Pulmonary artery endothelial cell (primary cell): ENCODE data around the gene STK25. TPM values are rescaled to one million over a fixed set of nuclear protein-coding genes. Genes with fewer than 3 reads are reported as not detected.
"Not testable (repeated sequence)": the region's sequence is repeated elsewhere in the genome, so short reads cannot be mapped to it uniquely, and the experiment has no call there.

Source experiments
- DNase-seq: peaks from one replicate; pipeline ENCODE4 v3.0.0-alpha.2; 2011; ENCODE audit warnings: low read depth, low spot score
- total RNA-seq: library from RNA; depleted of rRNA; stranded (reverse); fragments of >200 nt; gene quantifications from 2 replicates; pipeline ENCODE4 v1.2.3, GENCODE V29; 2014

STK25 gene
- total RNA-seq, 1 donor from 2014 or later = 324 TPM

GRCh38 chr2:241509155-241509784, 886 bp upstream of the STK25 start:
- DNase-seq = no peak

GRCh38 chr2:241507430-241508239, 749 bp downstream of the STK25 start:
- no peak for DNase-seq

- DNase-seq = no peak
Measured at GRCh38 chr2:241506793-241507429, 1.5 kb downstream of the STK25 start.

GRCh38 chr2:241506317-241506716, 2.1 kb downstream of the STK25 start:
- DNase-seq = not testable (repeated sequence)

DNA sequence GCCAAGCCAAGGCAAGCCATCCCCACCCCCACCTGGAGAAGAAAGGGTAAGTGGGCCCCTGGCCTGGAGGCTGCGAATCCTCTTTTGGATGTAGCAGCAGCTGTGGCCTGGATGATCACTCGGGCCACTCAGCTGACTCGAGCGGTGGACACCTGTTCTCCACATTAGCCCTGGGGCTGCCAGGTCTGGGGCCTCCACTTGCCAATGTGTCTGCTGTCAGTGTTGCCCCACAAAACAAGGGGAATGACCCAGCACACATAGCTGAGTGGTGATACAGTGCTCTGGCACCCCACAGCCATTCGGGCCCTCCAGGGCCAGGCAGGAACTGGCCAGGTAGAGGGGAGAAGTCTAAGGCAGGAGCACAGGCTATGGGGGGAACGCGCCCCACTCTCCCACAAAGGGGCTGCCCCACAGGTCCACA, 2.6 kb downstream of the STK25 start:
- no peak for DNase-seq

DNA sequence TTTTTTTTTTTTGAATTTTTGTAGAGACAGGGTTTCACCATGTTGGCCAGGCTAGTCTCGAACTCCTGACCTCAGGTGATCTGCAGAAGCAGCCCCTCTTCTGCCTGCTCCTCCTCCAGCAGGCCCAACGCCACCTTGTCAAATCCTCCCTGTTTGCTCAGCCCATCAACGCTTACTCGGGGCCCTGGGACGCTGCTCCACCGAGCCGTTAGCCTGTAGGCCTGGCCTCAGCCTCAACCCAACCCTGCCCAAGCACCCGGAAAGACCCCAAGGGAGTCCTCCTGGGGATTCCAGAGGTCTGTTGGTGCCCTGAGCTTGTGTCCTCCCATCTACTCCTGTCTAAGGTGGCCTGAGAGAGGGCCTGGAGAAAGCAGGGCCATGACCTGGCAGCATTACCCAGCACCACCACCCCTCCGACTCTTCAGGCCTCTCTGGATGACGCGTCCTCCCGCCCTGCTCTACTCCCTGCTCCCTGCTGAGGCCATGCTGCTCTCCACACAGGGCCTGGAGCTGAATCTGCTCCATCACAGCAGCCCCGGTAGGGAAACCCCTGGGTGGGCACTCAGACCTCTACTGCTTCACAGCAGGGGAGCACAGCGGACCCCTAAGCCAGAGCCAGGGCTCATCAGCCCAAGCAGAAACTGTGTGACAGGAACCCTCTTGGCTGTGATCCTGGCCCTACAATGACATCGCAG, 3.2 kb downstream of the STK25 start:
- DNase-seq = no peak

DNA sequence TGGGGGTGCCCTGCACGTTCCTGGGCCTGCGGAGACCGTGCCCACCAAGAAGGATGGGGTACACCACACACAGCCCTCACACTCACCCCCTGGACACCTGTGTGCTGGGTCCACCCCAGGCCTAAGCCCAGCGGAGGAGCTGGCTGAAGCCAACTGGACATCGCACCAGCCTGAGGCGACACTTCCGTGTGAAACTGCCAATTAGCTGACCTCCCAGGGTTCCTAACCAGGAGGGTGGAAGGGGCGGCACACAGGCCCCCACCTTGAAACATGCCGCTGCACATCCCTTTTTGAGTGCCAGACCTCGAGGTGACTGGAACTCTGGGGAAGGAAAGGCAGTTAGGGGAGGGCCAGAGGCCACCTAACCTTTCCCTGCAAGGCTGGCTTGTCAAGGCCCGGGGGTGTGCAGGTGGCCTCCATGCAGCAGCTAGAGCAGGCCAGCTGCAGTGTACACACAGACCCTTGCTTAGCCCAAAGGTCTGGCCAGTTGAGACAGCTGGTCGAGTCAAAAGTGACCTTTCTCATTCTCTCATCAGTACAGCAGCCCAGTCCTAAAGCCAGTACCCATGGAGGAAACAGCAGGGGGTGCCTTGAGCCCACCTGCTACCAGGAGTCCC, 4.5 kb downstream of the STK25 start:
- DNase-seq = no peak

GRCh38 chr2:241502281-241502680, 6.1 kb downstream of the STK25 start:
- DNase-seq = no peak

DNA sequence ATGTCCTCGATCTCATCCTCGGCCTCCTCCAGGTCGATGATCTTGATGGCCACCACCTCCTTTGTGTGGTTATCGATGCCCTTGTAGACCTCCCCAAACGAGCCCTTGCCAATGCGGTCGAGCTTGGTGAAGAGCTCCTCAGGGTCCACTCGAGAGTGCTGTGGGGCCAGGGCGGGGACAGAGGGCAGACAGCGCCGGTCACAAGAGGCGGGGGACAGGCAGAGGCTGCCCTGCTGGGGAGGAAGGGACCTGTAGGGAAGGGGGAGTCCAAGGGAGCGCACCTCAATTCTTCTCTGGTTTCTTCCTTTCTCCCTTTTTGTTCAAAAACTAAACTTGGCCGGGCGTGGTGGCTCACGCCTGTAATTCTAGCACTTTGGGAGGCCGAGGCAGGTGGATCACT, 6.8 kb downstream of the STK25 start:
- no peak for DNase-seq

- no peak for DNase-seq
Measured at GRCh38 chr2:241501099-241501541, 7.3 kb downstream of the STK25 start.

DNA sequence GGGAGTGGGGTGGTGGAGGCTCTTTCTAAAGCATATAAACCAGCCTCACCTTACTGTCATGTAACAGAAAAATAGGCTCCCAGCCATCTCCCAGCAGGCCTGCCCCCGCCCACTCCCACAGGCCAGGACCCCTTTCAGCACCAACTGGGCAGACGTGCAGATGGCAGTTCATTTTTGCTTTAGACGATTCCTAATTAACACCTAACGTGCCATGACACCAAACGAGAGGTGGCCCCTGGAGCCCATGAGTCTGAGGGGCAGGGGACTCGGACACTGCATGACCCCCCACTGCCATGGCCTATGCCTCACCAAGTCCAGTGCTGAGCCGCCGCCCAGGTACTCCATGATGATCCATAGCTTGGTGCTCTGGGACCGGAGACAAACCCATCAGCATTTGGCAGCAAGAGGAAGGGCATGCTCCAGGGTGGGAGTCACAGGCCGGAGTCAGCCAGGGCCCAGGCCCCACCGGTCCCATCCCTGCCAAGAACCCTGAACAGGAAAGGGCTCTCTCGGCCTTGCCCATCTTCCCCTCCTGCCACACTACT, 7.9 kb downstream of the STK25 start:
- DNase-seq = no peak

GRCh38 chr2:241500016-241500415, 8.4 kb downstream of the STK25 start:
- DNase-seq = no peak

- DNase-seq = no peak
Measured at GRCh38 chr2:241499146-241499965, 9.0 kb downstream of the STK25 start.

GRCh38 chr2:241498115-241499070, 10.0 kb downstream of the STK25 start:
- no peak for DNase-seq

DNA sequence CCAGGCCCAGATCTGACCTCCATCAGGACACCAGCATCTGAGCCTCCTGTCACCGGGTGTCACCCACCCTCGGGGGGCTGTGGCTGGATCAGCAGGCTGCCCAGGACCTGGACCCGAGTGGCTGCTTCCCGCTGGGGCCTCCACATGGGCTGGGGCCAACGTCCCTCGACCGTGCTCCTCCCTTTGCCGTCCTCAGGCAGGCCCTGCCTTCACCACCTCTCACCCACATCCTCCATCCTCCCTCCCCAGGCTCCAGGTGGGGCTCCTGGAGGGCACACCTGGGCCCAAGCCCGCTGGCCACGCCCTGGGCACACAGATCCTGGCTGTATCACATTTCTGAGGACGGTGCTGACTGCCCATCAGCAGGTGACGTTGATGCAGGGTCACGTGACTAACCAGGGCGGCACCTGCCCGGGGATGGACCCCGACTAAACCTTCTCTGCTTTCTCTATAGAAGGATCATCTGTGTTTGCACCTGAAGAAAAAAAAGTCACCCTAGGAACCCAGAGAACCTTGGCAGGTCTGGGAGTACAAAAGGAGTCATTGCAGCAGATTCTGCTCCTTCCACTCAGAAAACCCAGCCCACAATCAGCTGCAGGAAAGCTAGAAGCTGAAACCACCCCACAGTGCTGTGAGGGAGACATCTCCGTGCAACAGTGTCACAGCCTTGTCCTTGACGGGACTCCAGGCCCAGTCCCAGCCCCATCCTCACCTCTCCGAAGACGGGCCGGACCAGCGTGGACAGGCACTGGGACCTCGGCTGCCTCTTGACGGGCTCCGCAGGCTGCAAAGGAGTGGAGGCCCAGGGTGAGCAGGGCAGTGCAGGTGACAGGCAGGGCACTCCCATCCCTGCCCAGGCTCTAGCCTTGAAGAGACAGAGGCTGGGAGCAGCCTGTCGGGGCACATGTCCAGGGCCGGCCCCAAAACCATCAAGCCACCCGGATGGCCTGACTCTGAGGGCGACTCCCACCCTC, 11.2 kb downstream of the STK25 start:
- DNase-seq = no peak

- DNase-seq = no peak
Measured at GRCh38 chr2:241496003-241496707, 12.2 kb downstream of the STK25 start.
